Measurements from ENCODE around the gene RNASEH2B.

DNA sequence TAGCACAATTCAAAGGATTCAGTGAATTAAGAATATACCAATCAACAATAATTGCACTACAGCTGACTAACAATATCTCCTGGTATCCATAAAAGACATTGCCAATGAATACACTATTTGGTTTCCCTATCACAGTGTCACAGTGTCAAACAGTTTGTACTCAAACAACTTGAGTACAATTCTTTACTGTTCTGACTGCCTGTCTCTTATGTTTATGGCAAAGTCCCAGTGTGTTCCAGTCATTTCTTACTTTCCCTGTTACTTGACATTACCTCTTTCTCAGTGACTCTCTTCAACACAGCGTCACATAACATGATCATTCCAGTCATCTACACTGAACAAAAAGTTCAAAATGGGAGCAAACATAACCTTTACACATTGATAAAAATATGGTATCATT lies 21.2 kb upstream of the RNASEH2B start:
- TF ChIP-seq, protein P1, sequence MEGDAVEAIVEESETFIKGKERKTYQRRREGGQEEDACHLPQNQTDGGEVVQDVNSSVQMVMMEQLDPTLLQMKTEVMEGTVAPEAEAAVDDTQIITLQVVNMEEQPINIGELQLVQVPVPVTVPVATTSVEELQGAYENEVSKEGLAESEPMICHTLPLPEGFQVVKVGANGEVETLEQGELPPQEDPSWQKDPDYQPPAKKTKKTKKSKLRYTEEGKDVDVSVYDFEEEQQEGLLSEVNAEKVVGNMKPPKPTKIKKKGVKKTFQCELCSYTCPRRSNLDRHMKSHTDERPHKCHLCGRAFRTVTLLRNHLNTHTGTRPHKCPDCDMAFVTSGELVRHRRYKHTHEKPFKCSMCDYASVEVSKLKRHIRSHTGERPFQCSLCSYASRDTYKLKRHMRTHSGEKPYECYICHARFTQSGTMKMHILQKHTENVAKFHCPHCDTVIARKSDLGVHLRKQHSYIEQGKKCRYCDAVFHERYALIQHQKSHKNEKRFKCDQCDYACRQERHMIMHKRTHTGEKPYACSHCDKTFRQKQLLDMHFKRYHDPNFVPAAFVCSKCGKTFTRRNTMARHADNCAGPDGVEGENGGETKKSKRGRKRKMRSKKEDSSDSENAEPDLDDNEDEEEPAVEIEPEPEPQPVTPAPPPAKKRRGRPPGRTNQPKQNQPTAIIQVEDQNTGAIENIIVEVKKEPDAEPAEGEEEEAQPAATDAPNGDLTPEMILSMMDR (IDR thresholded peaks at IDR 0.05) = no peak
- no peak for TF ChIP-seq POLR2A (IDR thresholded peaks at IDR 0.05)

Measured in ovary (tissue), 3 donors.